ENCODE data around the gene CYRIA. TPM values are rescaled to one million over a fixed set of nuclear protein-coding genes. Genes with fewer than 3 reads are reported as not detected.

CYRIA gene
- total RNA-seq, 4 donors from 2014 or later = 0.42 to 5.1 (median 1.8) TPM

- no peak for DNase-seq
- no peak overlapping the region for H3K4me3 ChIP-seq
- H3K27me3 ChIP-seq = no peaks in the 10 kb centered on the region
- WGBS, 2 donors = 64 to 92% methylated on average over 1 of the region's 1 CpG
- no peaks in the 10 kb centered on the region for H3K9me3 ChIP-seq
- no peak for TF ChIP-seq CTCF (IDR thresholded peaks at IDR 0.05)
- no peak for TF ChIP-seq POLR2A (IDR thresholded peaks at IDR 0.05)
- intact Hi-C loops (cut with DNase I) = no loop called here
- H3K27ac ChIP-seq = no peak overlapping the region
- H3K36me3 ChIP-seq = no peaks in the 10 kb centered on the region
- H3K4me1 ChIP-seq = peaks cover 0 to 47% (median 8%) of the 10 kb centered on the region in 3 donors
Measured at GRCh38 chr2:16637304-16637703, 28.3 kb downstream of the CYRIA start.

- H3K4me1 ChIP-seq = peaks cover 0 to 35% (median 8%) of the 10 kb centered on the region in 3 donors
Measured at GRCh38 chr2:16635791-16636699, 29.6 kb downstream of the CYRIA start.

GRCh38 chr2:16633621-16634430, 31.8 kb downstream of the CYRIA start:
- Histone ChIP-seq H3K4me1 (peaks cover 0 to 22% (median 8%) of the 10 kb centered on the region in 3 donors), H3K27me3 (no peaks in the 10 kb centered on the region), H3K4me3 (no peak overlapping the region), H3K9me3 (no peaks in the 10 kb centered on the region), H3K27ac (no peak overlapping the region), H3K36me3 (no peaks in the 10 kb centered on the region)
- 44 to 66% methylated on average over 7 of the region's 7 CpGs for whole genome bisulfite sequencing, 2 donors
- TF ChIP-seq POLR2A (IDR thresholded peaks at IDR 0.05) = no peak
- intact Hi-C loops (cut with DNase I) = no loop called here
- DNase-seq = no peak

More at GRCh38 chr2:16635791-16636699, 29.6 kb downstream of the CYRIA start:
- no peak overlapping the region for H3K4me3 ChIP-seq
- no peaks in the 10 kb centered on the region for H3K27me3 ChIP-seq
- H3K36me3 ChIP-seq = no peaks in the 10 kb centered on the region
- no peak for DNase-seq
- no peak overlapping the region for H3K27ac ChIP-seq
- no peak for TF ChIP-seq CTCF (IDR thresholded peaks at IDR 0.05)
- H3K9me3 ChIP-seq = no peaks in the 10 kb centered on the region
- WGBS, 2 donors = 53 to 72% methylated on average over 14 of the region's 15 CpGs
- intact Hi-C loops (cut with DNase I) = no loop called here

GRCh38 chr2:16632598-16632997, 33.0 kb downstream of the CYRIA start:
- Histone ChIP-seq H3K27ac (no peak overlapping the region), H3K4me1 (peaks cover 0 to 30% (median 8%) of the 10 kb centered on the region in 3 donors), H3K27me3 (no peaks in the 10 kb centered on the region), H3K4me3 (no peak overlapping the region), H3K36me3 (no peaks in the 10 kb centered on the region), H3K9me3 (no peaks in the 10 kb centered on the region)
- 70 to 90% methylated on average over 6 to 7 of the region's 7 CpGs for WGBS, 2 donors
- TF ChIP-seq POLR2A (IDR thresholded peaks at IDR 0.05) (no peak), CTCF (IDR thresholded peaks at IDR 0.05) (no peak)
- DNase-seq = no peak
- intact Hi-C loops (cut with DNase I) = no loop called here

- TF ChIP-seq CTCF (IDR thresholded peaks at IDR 0.05) = peak in 1 of 6 experiments; percentile 11
- no peak for TF ChIP-seq POLR2A (IDR thresholded peaks at IDR 0.05)
- Histone ChIP-seq H3K27me3 (no peaks in the 10 kb centered on the region), H3K27ac (peak overlapping the region in 1 of 4 donors; percentile 26), H3K9me3 (no peaks in the 10 kb centered on the region), H3K4me3 (no peak overlapping the region), H3K36me3 (no peaks in the 10 kb centered on the region), H3K4me1 (peaks cover 1 to 51% (median 15%) of the 10 kb centered on the region in 3 donors)
- intact Hi-C loops (cut with DNase I) = no loop called here
- 60 to 61% methylated on average over 3 of the region's 3 CpGs for WGBS, 2 donors
- DNase-seq = no peak
Measured at GRCh38 chr2:16630463-16630862, 35.2 kb downstream of the CYRIA start.
